Right lobe of liver (tissue), 4 donors: Measurements from ENCODE around the gene RPL31.

Source experiments
- POLR2A ChIP-seq: fragments of 450-650 bp; IDR thresholded peaks from one replicate; pipeline ENCODE4 v1.6.1; 2017; ENCODE audit warnings: antibody characterized with exemption, mild to moderate bottlenecking
- TF ChIP-seq, protein P1 (sequence below), 4 donors: fragments of 200-600 bp in 3 of 4; fragments of 450-650 bp in 1 of 4; IDR thresholded peaks; one replicate each; pipeline versions ENCODE4 v1.5.1 to v1.8.0; 2016 to 2022; ENCODE audit warnings: antibody characterized with exemption in 4 of 4, mild to moderate bottlenecking in 2 of 4
- donor health status: DM: no; HTN: no; CAD: no.
- donor health status: DM: no; HTN: no; CAD: no.
- donor health status: DM: no; HTN: yes; CAD: no.

DNA sequence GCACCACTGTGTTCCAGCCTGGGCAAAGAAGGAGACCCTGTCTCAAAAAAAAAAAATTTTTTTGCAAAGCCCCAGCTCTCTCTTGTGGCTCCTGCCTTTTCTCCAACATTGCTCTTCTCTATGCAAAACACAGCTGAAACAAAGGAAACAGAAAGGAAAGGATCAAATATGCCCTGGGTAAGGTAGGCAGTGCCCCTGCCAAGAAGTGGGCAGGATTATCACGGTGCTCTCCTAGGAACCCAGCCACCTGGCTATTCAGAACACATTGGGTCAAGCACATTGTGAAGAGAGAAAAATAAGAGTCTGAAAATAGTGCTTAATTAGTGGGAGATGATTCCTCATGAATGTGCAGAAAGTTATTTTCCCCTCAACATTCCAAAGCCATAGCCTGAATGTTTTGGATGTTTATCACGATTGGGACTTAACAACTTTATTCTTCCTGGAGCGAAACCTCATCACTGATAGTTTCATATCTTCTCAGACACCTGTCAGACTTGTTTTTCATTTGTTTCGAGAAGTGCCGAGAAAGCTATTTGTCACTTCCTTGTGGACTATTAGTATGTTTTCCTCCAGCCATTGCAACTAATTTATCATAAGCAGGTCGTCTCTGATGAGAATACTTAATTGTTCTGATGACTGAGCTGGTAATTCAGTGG lies 42.7 kb upstream of the RPL31 start:
- TF ChIP-seq, protein P1, sequence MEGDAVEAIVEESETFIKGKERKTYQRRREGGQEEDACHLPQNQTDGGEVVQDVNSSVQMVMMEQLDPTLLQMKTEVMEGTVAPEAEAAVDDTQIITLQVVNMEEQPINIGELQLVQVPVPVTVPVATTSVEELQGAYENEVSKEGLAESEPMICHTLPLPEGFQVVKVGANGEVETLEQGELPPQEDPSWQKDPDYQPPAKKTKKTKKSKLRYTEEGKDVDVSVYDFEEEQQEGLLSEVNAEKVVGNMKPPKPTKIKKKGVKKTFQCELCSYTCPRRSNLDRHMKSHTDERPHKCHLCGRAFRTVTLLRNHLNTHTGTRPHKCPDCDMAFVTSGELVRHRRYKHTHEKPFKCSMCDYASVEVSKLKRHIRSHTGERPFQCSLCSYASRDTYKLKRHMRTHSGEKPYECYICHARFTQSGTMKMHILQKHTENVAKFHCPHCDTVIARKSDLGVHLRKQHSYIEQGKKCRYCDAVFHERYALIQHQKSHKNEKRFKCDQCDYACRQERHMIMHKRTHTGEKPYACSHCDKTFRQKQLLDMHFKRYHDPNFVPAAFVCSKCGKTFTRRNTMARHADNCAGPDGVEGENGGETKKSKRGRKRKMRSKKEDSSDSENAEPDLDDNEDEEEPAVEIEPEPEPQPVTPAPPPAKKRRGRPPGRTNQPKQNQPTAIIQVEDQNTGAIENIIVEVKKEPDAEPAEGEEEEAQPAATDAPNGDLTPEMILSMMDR (IDR thresholded peaks at IDR 0.05): no peak
- TF ChIP-seq POLR2A: no peak
